Activated T-cell treated with anti-CD3 and anti-CD28 coated beads for 48 hours (primary cell): ENCODE data around the gene DISP2.

Source experiments
- DNase-seq: peaks from one replicate; pipeline ENCODE4 v3.0.0-alpha.2; 2020; ENCODE audit warnings: low read depth

Gene DISP2

GRCh38 chr15:40328751-40329150 is 29.3 kb upstream of the DISP2 start:
- no peak for DNase-seq

GRCh38 chr15:40329804-40330203 is 28.2 kb upstream of the DISP2 start:
- DNase-seq = no peak

GRCh38 chr15:40330368-40330836 is 27.6 kb upstream of the DISP2 start:
- no peak for DNase-seq

- DNase-seq = no peak
These were observed 27.0 kb upstream of the DISP2 start for GRCh38 chr15:40331026-40331425.

GRCh38 chr15:40331637-40332036 is 26.4 kb upstream of the DISP2 start:
- DNase-seq = no peak

- no peak for DNase-seq
These were observed 25.8 kb upstream of the DISP2 start for GRCh38 chr15:40332113-40332781.

- no peak for DNase-seq
These were observed 24.0 kb upstream of the DISP2 start for GRCh38 chr15:40333922-40334492.

GRCh38 chr15:40334541-40334940 is 23.5 kb upstream of the DISP2 start:
- DNase-seq = no peak

GRCh38 chr15:40334941-40335795 is 22.9 kb upstream of the DISP2 start:
- DNase-seq = no peak

GRCh38 chr15:40335938-40336743 is 21.9 kb upstream of the DISP2 start:
- DNase-seq = no peak

- DNase-seq = no peak
These were observed 21.3 kb upstream of the DISP2 start for GRCh38 chr15:40336744-40337122.

- DNase-seq = no peak
These were observed 20.4 kb upstream of the DISP2 start for GRCh38 chr15:40337597-40337996.

- peak; percentile 73 for DNase-seq
These were observed 19.9 kb upstream of the DISP2 start for GRCh38 chr15:40338041-40338657.

GRCh38 chr15:40338921-40339620 is 18.9 kb upstream of the DISP2 start:
- no peak for DNase-seq

- no peak for DNase-seq
These were observed 18.4 kb upstream of the DISP2 start for GRCh38 chr15:40339621-40339945.

- no peak for DNase-seq
These were observed 17.8 kb upstream of the DISP2 start for GRCh38 chr15:40340038-40340739.

GRCh38 chr15:40340740-40341400 is 17.1 kb upstream of the DISP2 start, which contains the start of gene CCDC9B:
CCDC9B (minus strand) TSS chr15:40340939; CDS start chr15:40340819, 120 bp downstream.
- DNase-seq = no peak

GRCh38 chr15:40342416-40343320 is 15.4 kb upstream of the DISP2 start:
- DNase-seq = no peak

- no peak for DNase-seq
These were observed 14.5 kb upstream of the DISP2 start for GRCh38 chr15:40343512-40343911.
